ENCODE measurements around the gene TCF3. TPM values are rescaled to one million over a fixed set of nuclear protein-coding genes. Genes with fewer than 3 reads are reported as not detected.

TCF3 gene
- total and polyA plus RNA-seq, 10 of the 15 experiments (the other 5 are each of a cell fraction or from before 2014, with no cell fraction given) = 6.7 to 282 (median 70.7) TPM

GRCh38 chr19:1646149-1646548, 6.3 kb downstream of the TCF3 start:
- TF ChIP-seq RELB (IDR thresholded peaks at IDR 0.05; ENCODE audit: low read depth) = no peak
- TF ChIP-seq KLF5 (IDR thresholded peaks at IDR 0.05; ENCODE audit: partially characterized antibody) = no peak
- no peak for TF ChIP-seq IKZF2 (IDR thresholded peaks at IDR 0.05)
- TF ChIP-seq ZBTB11 (CRISPR knock-in tag; IDR thresholded peaks at IDR 0.05) = no peak
- TF ChIP-seq YY1 (IDR thresholded peaks at IDR 0.05; ENCODE audit: low read depth, low read length) = no peak
- TF ChIP-seq SMAD5 (IDR thresholded peaks at IDR 0.05; ENCODE audit: low read depth) = no peak
- no peak for TF ChIP-seq NFYB (IDR thresholded peaks at IDR 0.05; ENCODE audit: insufficient read depth, low read depth, low read length)
- TF ChIP-seq ZBTB33 (IDR thresholded peaks at IDR 0.05) = no peak
- TF ChIP-seq TCF3 (IDR thresholded peaks at IDR 0.05; ENCODE audit: borderline replicate concordance, insufficient read depth, low read depth, low read length) = no peak
- no peak for TF ChIP-seq CHD1 (IDR thresholded peaks at IDR 0.05; ENCODE audit: low read depth, low read length)
- no peak for TF ChIP-seq GABPA (IDR thresholded peaks at IDR 0.05; ENCODE audit: low read depth)
- TF ChIP-seq MLLT1 (IDR thresholded peaks at IDR 0.05) = no peak
- no peak for TF ChIP-seq POLR2AphosphoS2 (IDR thresholded peaks at IDR 0.05; ENCODE audit: low read depth, low read length)
- no peak for TF ChIP-seq ATF3 (IDR thresholded peaks at IDR 0.05; ENCODE audit: borderline replicate concordance, extremely low read depth, low read depth, low read length)
- H3K9me3 ChIP-seq (replicated peaks; ENCODE audit: control insufficient read depth, insufficient read depth, low read length) = no peaks in the 10 kb centered on the region
- peaks cover 51% of the 10 kb centered on the region for H3K79me2 ChIP-seq (ENCODE audit: control insufficient read depth, insufficient read depth, low read length)
- H3K36me3 ChIP-seq (ENCODE audit: control insufficient read depth in 2 of 2, insufficient read depth in 2 of 2, low read length in 1 of 2) = peaks cover 13 to 25% of the 10 kb centered on the region in 2 experiments
- WGBS (ENCODE audit: insufficient coverage, insufficient replicate concordance, low lambda C conversion rate, missing lambda C conversion rate) = 92% methylated on average over 23 of the region's 24 CpGs
- ChIA-PET CTCF (no interaction called here), RAD21 (ENCODE audit: unreplicated experiment) (no interaction called here), POLR2A (no interaction called here), SMC1A (ENCODE audit: uncharacterized antibody, unreplicated experiment) (no interaction called here)
- peaks cover 25% of the 10 kb centered on the region for H3K4me1 ChIP-seq (ENCODE audit: control insufficient read depth, insufficient read depth, low read length)
- DNase-seq (ENCODE audit: low read depth, low spot score) (no peak), ATAC-seq (no peak), FAIRE-seq (no peak)
- H4K20me1 ChIP-seq (ENCODE audit: control insufficient read depth, insufficient read depth) = no peaks in the 10 kb centered on the region; the same call in 1 of the 2 replicates
- no peak overlapping the region for H3K27ac ChIP-seq (ENCODE audit: control insufficient read depth, insufficient read depth)
- in situ Hi-C loops (cut with MboI) (loop anchor here (5.0 kb wide), 1 partner anchor 39 kb away; the partner anchor contains the start of gene UQCR11), intact Hi-C loops (cut with micrococcal nuclease; ENCODE audit: unreplicated experiment) (loop anchor here (5.0 kb wide), 1 partner anchor 39 kb away; the partner anchor contains the start of gene UQCR11)
- no peak overlapping the region for H3K9ac ChIP-seq (ENCODE audit: control insufficient read depth, insufficient read depth, low read length)
- no peak overlapping the region for H3K4me3 ChIP-seq
- no TSS peak for BruUV-seq (replicated peaks)
- H3K4me2 ChIP-seq (ENCODE audit: control insufficient read depth, insufficient read depth) = no peak overlapping the region
- H3K27me3 ChIP-seq (replicated peaks in 1 of 2; ENCODE audit: control insufficient read depth in 2 of 2, insufficient read depth in 2 of 2, low read length in 1 of 2) = no peaks in the 10 kb centered on the region
- H2AFZ ChIP-seq (ENCODE audit: control insufficient read depth, low read depth, low read length) = no peak overlapping the region

Data from GM12878 (cell line).